Stimulated activated CD8-positive, alpha-beta memory T cell treated with anti-CD3 and anti-CD28 coated beads, Interleukin-4, amount 100 ng/mL, for 24 hours (primary cell): ENCODE measurements around the gene RNASEH2C.
A peak's percentile ranks its signal among the peaks of the same experiment; 100 is the strongest.
"Not testable (repeated sequence)": the region's sequence is repeated elsewhere in the genome, so short reads cannot be mapped to it uniquely, and the experiment has no call there.

Experiments
- DNase-seq: peaks from one replicate; pipeline ENCODE4 v3.0.0-alpha.2; 2020; ENCODE audit warnings: low read depth

The RNASEH2C gene

DNA sequence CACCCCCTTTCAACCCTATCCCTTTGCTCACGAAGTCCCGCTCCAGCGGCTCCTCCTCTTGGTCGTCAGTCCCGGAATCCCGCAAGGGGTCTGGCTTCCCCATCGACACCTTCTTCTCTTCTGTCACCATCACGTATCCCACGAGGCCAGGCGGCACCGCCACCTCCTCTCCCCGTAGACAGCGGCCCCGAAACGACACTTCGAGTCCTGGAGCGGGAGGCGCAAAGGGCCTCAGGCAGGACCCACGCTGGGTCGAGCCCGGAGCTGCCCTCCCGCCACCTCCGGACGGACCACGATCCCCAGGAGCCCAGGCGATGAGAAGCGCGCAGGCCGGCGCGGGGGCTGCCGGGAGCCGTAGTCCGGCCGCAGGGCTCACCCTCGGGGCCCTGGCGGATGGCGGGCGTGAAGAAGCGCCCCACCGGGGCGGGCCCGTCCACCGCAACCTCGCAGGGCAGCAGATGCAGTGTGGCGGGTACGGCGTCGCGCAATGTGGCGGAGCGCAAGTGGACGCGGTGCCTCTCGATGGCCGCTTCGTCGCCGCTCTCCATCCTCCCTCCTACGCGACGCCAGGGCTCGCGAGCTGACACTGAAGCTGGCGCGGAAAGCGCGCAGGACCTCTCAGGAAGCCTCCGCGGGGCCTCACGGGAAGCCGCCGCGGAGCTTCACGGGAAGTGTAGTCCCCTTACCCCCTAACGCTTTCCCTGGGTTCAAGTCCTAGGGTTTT lies at the start of gene RNASEH2C:
RNASEH2C (minus strand) TSS at position 588 of the 724 bp plus-strand sequence; CDS start at position 548, 40 bp downstream.
- DNase-seq: peak; percentile 72

DNA sequence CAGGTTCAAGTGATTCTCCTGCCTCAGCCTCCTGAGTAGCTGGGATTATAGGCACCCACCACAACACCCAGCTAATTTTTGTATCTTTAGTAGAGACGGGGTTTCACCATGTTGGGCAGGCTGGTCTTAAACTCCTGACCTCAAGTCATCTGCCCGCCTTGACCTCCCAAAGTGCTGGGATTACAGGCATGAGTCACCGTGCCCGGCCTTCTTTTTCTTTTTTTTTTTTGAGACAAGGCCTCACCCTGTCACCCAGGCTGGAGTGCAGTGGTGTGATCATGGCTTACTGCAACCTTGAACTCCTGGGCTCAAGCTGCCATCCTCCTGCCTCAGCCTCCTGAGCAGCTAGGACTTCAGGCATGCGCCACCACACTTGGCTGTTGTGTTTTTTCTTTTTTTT lies 47.2 kb upstream of the RNASEH2C start:
- DNase-seq: not testable (repeated sequence)

DNA sequence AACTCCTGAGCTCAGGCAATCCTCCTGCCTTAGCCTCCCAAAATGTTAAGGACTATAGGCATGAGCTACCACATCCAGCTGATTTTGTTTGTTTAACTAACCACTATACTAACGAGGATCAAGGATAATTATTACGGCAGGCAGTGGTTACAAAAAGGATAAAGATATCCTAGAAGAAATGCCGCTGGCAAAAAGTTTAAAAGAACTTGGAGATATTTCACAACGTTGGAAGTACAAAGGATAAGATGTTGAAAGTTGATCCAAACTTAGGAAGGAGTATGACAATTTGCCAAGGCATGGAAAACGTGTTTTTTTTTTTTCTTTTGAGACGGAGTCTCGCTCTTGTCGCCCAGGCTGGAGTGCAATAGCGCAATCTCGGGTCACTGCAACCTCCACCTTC lies 46.8 kb upstream of the RNASEH2C start:
- no peak for DNase-seq

DNA sequence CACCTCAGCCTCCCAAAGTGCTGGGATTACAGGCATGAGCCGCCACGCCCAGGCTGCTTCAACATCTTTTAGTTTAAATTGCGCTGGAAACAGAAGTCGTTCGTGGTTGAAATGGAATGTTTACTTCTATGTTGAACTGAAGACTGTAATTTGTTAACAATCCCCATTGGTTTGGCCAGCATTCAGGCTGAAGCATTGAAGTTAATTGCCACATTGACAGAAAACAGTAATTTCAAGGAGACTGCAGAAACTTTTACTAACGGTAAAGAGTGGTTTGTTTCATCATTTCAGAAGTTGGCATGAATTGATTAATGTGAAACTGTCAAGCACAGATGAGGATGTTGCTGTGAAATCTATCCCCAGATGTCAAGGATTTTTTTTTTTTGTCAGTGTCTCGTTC lies 45.9 kb upstream of the RNASEH2C start:
- no peak for DNase-seq

DNA sequence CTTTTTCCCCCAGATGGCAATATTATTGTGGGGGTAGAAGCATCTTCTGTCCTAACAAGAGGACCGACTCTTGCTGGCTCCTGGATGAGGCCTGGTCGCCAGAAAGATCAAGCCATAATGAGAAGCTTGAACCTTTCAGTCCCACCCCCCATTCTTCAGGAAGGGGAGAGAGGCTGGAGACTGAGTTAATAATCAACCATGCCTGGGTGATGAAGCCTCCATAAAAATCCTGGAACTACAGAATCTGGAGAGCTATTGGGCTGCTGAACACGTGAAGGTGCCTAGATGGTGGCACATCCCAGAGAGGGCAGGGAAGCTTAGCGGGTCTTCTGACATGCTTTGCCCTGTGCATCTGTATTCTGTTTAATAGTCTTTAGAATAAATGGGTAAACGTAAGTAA lies 43.8 kb upstream of the RNASEH2C start:
- DNase-seq: no peak

- not testable (repeated sequence) for DNase-seq
Observed at GRCh38 chr11:65762816-65763215, 42.2 kb upstream of the RNASEH2C start.

DNA sequence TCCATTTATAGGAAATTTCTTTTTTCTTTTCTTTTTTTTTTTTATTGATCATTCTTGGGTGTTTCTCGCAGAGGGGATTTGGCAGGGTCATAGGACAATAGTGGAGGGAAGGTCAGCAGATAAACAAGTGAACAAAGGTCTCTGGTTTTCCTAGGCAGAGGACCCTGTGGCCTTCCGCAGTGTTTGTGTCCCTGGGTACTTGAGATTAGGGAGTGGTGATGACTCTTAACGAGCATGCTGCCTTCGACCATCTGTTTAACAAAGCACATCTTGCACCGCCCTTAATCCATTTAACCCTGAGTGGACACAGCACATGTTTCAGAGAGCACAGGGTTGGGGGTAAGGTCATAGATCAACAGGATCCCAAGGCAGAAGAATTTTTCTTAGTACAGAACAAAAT lies 41.6 kb upstream of the RNASEH2C start:
- not testable (repeated sequence) for DNase-seq

DNA sequence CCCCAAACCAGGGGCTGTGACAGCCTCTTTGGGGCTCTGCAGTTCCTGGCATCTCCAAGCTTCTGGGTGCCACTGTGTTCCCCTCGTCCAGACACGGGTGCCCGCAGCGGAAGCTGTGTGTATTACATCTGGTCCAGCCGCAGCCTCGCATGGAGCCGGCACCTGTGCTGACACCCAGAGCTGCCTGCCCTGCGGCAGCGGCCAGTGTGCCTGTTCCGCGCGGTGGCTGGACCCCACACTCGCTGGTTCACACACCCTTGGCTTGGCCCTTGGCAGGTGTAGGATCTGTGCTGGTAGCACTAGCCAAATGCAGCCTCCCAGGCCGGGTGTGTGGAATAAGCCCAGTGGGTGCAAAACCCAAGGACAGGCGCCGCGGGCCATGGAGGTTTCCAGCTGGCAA lies 24.5 kb upstream of the RNASEH2C start:
- DNase-seq: no peak

DNA sequence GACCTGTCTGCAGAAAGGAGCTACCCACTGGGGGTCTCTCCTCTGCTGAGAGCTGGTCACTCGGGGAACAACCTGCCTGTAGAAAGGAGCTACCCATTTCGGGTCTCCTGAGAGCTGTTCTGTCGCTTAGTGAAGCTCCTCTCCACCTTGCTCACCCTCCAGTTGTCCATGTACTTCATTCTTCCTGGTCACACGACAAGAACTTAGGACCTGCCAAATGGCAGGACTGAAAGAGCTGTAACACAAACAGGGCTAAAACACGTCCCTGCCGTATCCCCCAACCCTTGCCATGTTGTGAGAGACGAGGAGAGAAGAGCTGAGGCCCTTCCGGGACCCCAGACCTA lies 24.1 kb upstream of the RNASEH2C start:
- no peak for DNase-seq

DNA sequence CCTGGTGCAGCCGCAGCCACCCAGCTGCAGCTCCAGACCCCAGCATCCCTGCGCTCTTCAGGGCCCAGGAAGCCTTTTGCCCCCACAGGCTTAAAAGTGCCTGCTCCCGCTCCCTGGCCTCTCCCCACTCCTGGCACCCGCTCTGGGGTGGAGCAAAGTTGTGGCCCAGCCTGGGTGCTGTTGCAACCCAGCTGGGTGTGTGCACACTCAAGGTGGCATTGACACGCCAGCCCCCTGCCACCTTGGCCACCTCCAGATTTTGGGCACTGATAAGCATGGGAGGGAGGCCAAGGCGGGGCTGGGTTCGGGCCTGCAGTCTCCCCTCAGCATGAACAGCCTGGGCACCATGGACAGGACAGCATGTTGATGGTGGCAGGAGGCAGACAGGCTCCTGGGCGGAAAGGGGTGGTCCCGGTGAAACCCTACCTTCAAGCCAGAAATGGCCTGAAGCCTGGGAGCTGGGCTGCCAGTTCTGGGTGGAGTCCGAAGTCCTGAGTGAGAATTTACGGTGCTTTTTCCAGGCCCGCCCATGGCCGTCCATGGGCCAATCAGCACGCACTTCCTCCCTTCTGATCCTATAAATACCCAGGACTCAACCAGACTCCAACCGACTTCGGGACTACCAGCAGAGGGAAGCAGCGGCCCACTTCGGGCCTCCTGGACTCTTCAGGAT lies 23.6 kb upstream of the RNASEH2C start:
- DNase-seq: no peak

- DNase-seq: no peak
Observed at GRCh38 chr11:65743681-65744025, 23.1 kb upstream of the RNASEH2C start.

DNA sequence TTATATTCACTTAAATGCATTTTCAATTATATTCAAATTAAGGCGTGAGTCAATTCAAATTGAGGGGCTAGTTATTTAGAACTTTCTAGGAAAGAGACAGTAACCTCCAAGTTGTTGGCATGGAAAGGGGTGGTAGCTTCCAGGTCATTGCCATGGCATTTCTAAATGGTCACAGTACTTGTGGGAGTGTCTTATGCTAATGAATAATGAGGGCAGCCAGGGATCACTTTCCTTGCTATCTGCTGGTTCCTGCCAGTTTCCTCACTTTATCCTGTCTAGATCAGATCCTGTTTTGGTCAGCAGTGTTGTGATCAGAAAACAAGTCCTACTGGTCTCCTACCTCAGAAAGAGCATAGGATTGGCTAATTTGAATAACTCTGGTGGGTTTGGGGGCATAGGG lies 21.8 kb upstream of the RNASEH2C start:
- DNase-seq: no peak

GRCh38 chr11:65741185-65741584 lies 20.6 kb upstream of the RNASEH2C start:
- no peak for DNase-seq

DNA sequence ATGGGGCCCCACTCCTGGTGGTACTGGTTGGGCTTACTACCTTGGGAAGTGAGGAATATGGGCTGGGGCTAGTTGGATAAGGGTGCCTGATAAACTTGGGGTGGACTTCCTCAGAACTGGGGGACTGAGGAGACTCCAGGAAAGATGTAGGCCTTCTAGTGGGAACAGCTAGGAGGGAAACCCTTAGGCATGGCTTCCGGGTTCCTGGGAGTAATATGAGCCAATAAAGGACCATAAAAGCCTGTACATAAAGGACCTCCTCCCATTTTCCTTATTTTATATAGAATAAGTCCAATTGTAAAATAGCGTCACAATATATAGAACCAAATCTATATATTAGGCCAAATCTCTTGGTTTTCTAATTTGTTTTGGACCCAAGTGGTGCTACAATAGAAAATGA lies 18.4 kb upstream of the RNASEH2C start:
- DNase-seq: no peak

GRCh38 chr11:65736810-65737209 lies 16.2 kb upstream of the RNASEH2C start:
- DNase-seq: no peak

- DNase-seq: not testable (repeated sequence)
Observed at GRCh38 chr11:65735111-65735510, 14.5 kb upstream of the RNASEH2C start.

DNA sequence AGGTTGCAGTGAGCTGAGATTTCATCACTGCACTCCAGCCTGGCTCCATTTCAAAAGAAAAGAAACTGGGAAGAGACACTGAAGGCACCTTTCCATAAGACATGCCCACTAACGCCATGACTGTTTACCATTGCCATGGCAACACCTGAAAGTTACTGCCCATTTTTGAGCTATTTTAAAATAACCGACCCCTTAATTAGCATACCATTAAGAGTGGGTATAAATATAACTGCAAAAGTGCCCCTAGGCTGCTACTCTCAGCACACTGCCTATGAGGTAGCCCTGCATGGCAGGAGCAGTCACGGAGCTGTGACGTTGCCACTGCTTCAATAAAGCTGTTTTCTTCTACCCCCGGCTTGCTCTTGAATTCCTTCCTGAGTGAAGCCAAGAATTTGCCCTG lies 9.9 kb upstream of the RNASEH2C start:
- DNase-seq: no peak

DNA sequence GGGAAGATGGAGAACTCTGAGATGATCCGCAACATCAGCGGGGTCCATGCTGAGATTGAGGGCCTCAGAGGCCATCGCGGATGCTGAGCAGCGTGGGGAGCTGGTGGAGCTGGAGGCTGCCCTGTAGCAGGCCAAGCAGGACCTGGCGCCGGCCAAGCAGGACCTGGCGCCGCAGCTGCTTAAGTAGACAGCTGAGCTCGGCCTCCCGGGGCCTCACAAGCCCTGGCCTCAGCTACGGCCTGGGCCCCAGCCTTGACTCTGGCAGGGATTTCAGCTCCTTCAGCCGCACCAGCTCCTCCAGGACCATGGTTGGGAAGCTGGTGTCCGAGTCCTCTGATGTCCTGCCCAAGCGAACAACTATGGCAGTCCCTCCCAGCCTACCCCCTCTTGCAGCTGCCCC lies 7.3 kb upstream of the RNASEH2C start:
- DNase-seq: no peak

DNA sequence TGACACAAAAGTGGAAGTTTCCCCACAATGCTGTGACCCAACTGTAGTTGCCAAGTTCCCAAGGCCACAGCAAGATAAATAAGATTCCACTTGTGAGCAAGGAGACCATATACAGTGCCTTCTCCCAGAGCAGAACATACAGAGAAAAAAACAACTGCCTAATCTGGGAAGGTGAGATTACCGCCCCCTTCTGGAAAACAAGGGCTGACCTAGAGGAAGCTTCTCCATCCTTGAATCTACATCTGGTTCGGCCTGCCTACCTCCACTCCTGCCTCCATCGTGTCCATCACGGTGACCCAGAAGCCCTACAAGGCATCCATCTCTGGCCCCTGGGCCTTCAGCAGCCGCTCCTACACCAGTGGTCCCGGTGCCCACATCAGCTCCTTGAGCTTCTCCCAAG lies 6.1 kb upstream of the RNASEH2C start:
- no peak for DNase-seq

DNA sequence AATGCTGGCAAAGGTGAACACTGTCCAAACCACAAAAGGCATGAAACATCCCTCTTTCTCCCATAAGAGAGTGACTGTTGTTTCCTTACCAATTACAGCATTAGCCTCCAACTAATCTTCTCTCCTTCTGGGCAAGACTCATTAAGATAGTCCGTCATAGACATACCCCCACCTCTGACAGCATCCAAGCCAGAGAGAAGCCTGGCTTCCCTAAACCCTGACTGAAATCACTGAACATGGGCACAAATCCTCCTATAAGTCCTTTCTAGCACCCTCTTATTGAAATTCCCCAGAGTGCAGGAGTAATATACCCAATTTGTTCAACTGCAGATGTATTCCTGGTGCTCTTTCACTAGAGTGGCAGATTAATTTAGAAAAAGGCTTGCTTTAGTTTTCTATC lies 1.7 kb upstream of the RNASEH2C start:
- DNase-seq: no peak

GRCh38 chr11:65719871-65720210 lies 757 bp downstream of the RNASEH2C start:
- DNase-seq: no peak

DNA sequence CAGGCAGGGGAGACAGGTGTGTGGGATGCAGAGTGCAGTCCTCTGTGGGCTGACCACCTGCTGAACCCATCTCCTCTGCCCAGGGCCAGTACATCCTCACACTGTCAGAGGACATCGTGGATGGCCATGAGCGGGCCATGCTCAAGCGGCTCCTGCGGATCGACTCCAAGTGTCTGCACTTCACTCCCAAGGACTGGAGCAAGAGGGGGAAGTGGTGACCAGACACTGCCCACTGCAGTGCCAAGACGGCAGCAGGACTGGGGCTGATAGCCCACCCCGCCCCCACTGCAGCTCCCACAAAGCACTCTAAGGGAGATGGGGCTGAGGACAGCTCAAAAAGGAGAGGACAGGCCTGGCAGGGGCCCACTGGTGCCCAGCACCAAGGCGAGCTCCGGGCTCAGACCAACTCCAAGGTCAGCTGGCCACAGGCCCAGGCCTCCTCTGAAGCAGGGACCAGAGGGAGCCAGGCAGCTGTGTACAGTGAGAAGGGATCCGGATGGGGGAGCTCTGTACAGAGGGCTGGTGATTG lies 1.6 kb downstream of the RNASEH2C start:
- DNase-seq: no peak

DNA sequence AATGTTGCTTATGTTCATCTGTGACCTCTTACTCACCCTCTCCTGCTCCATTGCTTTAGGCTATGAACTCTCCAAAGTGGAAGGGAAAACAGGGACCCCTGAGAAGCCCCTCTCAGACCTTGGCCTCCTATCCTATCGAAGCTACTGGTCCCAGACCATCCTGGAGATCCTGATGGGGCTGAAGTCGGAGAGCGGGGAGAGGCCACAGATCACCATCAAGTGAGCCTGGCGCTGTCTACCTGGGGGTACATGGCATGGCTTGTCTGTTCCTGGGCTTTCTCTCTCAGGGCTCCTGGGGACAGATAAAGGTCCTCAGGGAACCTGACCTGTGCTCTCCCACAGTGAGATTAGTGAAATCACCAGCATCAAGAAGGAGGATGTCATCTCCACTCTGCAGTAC lies 2.1 kb downstream of the RNASEH2C start:
- no peak for DNase-seq

- no peak for DNase-seq
Observed at GRCh38 chr11:65717906-65718305, 2.7 kb downstream of the RNASEH2C start.
